A549 (cell line): ENCODE measurements around the gene SRRT. TPM values are rescaled to one million over a fixed set of nuclear protein-coding genes. Genes with fewer than 3 reads are reported as not detected.

Source experiments
- ATAC-seq, 2 experiments: fragments of 200-7000 bp in 1 of 2; fragments of >200 bp in 1 of 2; cut with Nextera tagmentation in 1 of 2; cut with Tn5 transposase in 1 of 2; 3 replicates each; pipeline versions ENCODE4 v1.8.0 to v1.9.1; 2018 to 2020; ENCODE audit warnings: mild to moderate bottlenecking in 1 of 2, moderate library complexity in 1 of 2
- CTCF ChIA-PET: fragments of 300-600 bp; sonication (Branson Sonifier 250); formaldehyde crosslinking; extraction: SDS; loops from one replicate; lab custom pipeline; 2021; ENCODE audit warnings: antibody characterized with exemption, inconsistent platforms; lab: Yijun Ruan, JAX
- POLR2A ChIA-PET: fragments of 350-600 bp; formaldehyde crosslinking; extraction: SDS; loops from one replicate; lab custom pipeline; 2021; ENCODE audit warnings: antibody characterized with exemption, inconsistent platforms; lab: Yijun Ruan, JAX
- DNase-seq, 2 experiments: peaks; one replicate each; pipeline versions ENCODE4 v3.0.0 to v3.0.0-alpha.2; 2011 to 2016; ENCODE audit warnings: low read depth in 1 of 2, low spot score in 1 of 2
- FAIRE-seq: peaks from 2 replicates; lab custom pipeline; 2011; peaks lifted over from hg19 to GRCh38; lab: Jason Lieb, UNC
- H3K27ac ChIP-seq, 2 experiments: fragments of >200 bp; sonication (Bioruptor Twin); formaldehyde crosslinking; 3 replicates each; pipeline ENCODE4 v1.5.1; 2016 to 2017
- H3K4me1 ChIP-seq: fragments of >200 bp; sonication (Bioruptor Twin); formaldehyde crosslinking; 3 replicates; pipeline ENCODE4 v1.6.1; 2016
- H3K4me2 ChIP-seq: fragments of >200 bp; sonication (Bioruptor Twin); formaldehyde crosslinking; 3 replicates; pipeline ENCODE4 v1.6.1; 2016
- H3K4me3 ChIP-seq: fragments of >200 bp; sonication (Bioruptor Twin); formaldehyde crosslinking; 3 replicates; pipeline ENCODE4 v1.5.1; 2016
- H3K9me3 ChIP-seq: fragments of >200 bp; sonication (Bioruptor Twin); formaldehyde crosslinking; 3 replicates; pipeline ENCODE4 v1.6.1; 2016
- CBX2 ChIP-seq: fragments of 200-600 bp; sonication (generic); IDR thresholded peaks from 2 replicates; pipeline ENCODE4 v1.6.1; 2016; ENCODE audit warnings: low read depth, mild to moderate bottlenecking, borderline replicate concordance
- CHD2 ChIP-seq: fragments of 150-350 bp; IDR thresholded peaks from 2 replicates; pipeline ENCODE4 v1.6.1; 2014; ENCODE audit warnings: low read length; ENCODE audit not compliant: partially characterized antibody
- CHD4 ChIP-seq: fragments of 200-600 bp; sonication (generic); IDR thresholded peaks from 2 replicates; pipeline ENCODE4 v1.6.1; 2016; ENCODE audit warnings: antibody characterized with exemption, mild to moderate bottlenecking, borderline replicate concordance
- CTCF ChIP-seq: fragments of >200 bp; sonication (Bioruptor Twin); formaldehyde crosslinking; IDR thresholded peaks from 3 replicates; pipeline ENCODE4 v1.5.1; 2016
- E2F6 ChIP-seq: IDR thresholded peaks from 2 replicates; pipeline ENCODE4 v1.6.1; 2012; ENCODE audit warnings: low read depth, borderline replicate concordance
- EHF ChIP-seq: fragments of 250-450 bp; sonication (Bioruptor Pico); IDR thresholded peaks from 2 replicates; pipeline ENCODE4 v1.5.0; 2020; ENCODE audit warnings: mild to moderate bottlenecking
- ELK1 ChIP-seq: fragments of 150-350 bp; IDR thresholded peaks from 2 replicates; pipeline ENCODE4 v1.6.1; 2014; ENCODE audit warnings: low read depth, mild to moderate bottlenecking, low read length
- FOSL2 ChIP-seq, 2 experiments: fragments of 450-650 bp in 1 of 2; fragments of >200 bp in 1 of 2; sonication (Bioruptor Twin) in 1 of 2; formaldehyde crosslinking; IDR thresholded peaks; 2 replicates each; pipeline versions ENCODE4 v1.5.0 to v1.6.1; 2016 to 2020; ENCODE audit warnings: mild to moderate bottlenecking in 1 of 2, moderate library complexity in 1 of 2
- GATA3 ChIP-seq: IDR thresholded peaks from 2 replicates; pipeline ENCODE4 v1.6.1; 2012; ENCODE audit warnings: borderline replicate concordance
- HMGXB4 ChIP-seq: fragments of 250-450 bp; sonication (Bioruptor Pico); IDR thresholded peaks from 2 replicates; pipeline ENCODE4 v1.5.0; 2021; ENCODE audit warnings: mild to moderate bottlenecking, moderate library complexity, borderline replicate concordance
- HOXB13 ChIP-seq: fragments of 250-450 bp; sonication (Bioruptor Pico); IDR thresholded peaks from 2 replicates; pipeline ENCODE4 v1.5.0; 2020; ENCODE audit warnings: low read depth, mild to moderate bottlenecking, moderate library complexity
- JUNB ChIP-seq: fragments of >200 bp; sonication (Bioruptor Twin); formaldehyde crosslinking; IDR thresholded peaks from 2 replicates; pipeline ENCODE4 v1.6.1; 2016
- SREBF2 ChIP-seq: fragments of 450-650 bp; IDR thresholded peaks from 2 replicates; pipeline ENCODE4 v1.6.1; 2014; ENCODE audit warnings: mild to moderate bottlenecking, moderate library complexity
- WGBS: methylation state at CpG from one replicate; pipeline ENCODE4 v1.1.6; 2017; ENCODE audit errors: missing lambda C conversion rate; 5-methylcytosine and 5-hydroxymethylcytosine counted together
- polyA plus RNA-seq, 4 experiments: library from polyadenylated mRNA; depleted of rRNA in 3 of 4; stranded (reverse); fragments of >200 nt; fragmentation: RNase III in 1 of 4; extraction: RNeasy Plus Mini Kit Qiagen cat#74134 plus additional on column Dnase treatment in 1 of 4; gene quantifications; 2 replicates in 3 of 4; 3 replicates in 1 of 4; pipeline ENCODE4 v1.2.3, GENCODE V29; 2011 to 2017

The SRRT gene
- polyA plus RNA-seq, 2 of the 4 experiments (the other 2 are of a cell fraction), result 49.9 to 194 TPM

- TF ChIP-seq HMGXB4, result no peak
Observed at GRCh38 chr7:100827330-100828226, 47.3 kb upstream of the SRRT start, which contains the start of gene EPHB4 (continued).

GRCh38 chr7:100829150-100829716 lies 45.7 kb upstream of the SRRT start:
- FAIRE-seq, result no peak

More at GRCh38 chr7:100829150-100829716, 45.7 kb upstream of the SRRT start:
- peaks cover 30% of the 10 kb centered on the region; the same call in 2 of the 3 replicates for H3K4me1 ChIP-seq
- no peak for DNase-seq
- no peaks in the 10 kb centered on the region for H3K9me3 ChIP-seq
- CTCF ChIA-PET, result interaction anchor here (0.9 to 18.3 kb wide), 5 partner anchors 23 to 190 kb away, joined by 3 to 317 read pairs (median 9); partner anchors contain the start of genes POP7 and SLC12A9
- POLR2A ChIA-PET, result no interaction called here
- no peak for TF ChIP-seq SREBF2
- no peak for TF ChIP-seq CTCF
- TF ChIP-seq E2F6, result no peak
- TF ChIP-seq EHF (CRISPR knock-in tag), result no peak
- TF ChIP-seq CHD4, result no peak
- TF ChIP-seq JUNB, result no peak
- no peak for TF ChIP-seq ELK1
- no peak for TF ChIP-seq GATA3
- no peak for TF ChIP-seq FOSL2 (IDR thresholded peaks at IDR 0.05)
- no peak for TF ChIP-seq FOSL2 (CRISPR knock-in tag; IDR thresholded peaks at IDR 0.05)
- no peak for TF ChIP-seq CHD2
- TF ChIP-seq HOXB13 (CRISPR knock-in tag), result no peak
- no peak for TF ChIP-seq HMGXB4
- no peak for TF ChIP-seq CBX2
- no peak overlapping the region for H3K4me3 ChIP-seq
- no peak overlapping the region for H3K4me2 ChIP-seq
- H3K27ac ChIP-seq, result no peak overlapping the region
- 89% methylated on average over 20 of the region's 20 CpGs for WGBS
- no peak for ATAC-seq
